Loucy (cell line): Measurements from ENCODE around the gene LY6G5B.

Source experiments
- H2AFZ ChIP-seq: fragments of 200-600 bp; sonication (generic); 2 replicates; pipeline ENCODE4 v1.6.0; 2016; ENCODE audit warnings: antibody characterized with exemption, mild to moderate bottlenecking, low read length, moderate library complexity
- H3F3A ChIP-seq: fragments of 200-600 bp; 2 replicates; pipeline ENCODE4 v1.6.0; 2016; ENCODE audit warnings: antibody characterized with exemption, low read depth, mild to moderate bottlenecking
- H3K27me3 ChIP-seq: fragments of 200-600 bp; sonication (generic); 2 replicates; pipeline ENCODE4 v1.6.1; 2014; ENCODE audit warnings: low read length, mild to moderate bottlenecking; ENCODE audit not compliant: insufficient read depth, poor library complexity, severe bottlenecking
- H3K36me3 ChIP-seq: fragments of 200-600 bp; sonication (generic); 2 replicates; pipeline ENCODE4 v1.6.1; 2016; ENCODE audit warnings: low read length; ENCODE audit not compliant: insufficient read depth
- H3K4me1 ChIP-seq: fragments of 200-600 bp; sonication (generic); 2 replicates; pipeline ENCODE4 v1.5.1; 2014; ENCODE audit warnings: low read length, mild to moderate bottlenecking; ENCODE audit not compliant: insufficient read depth, poor library complexity, severe bottlenecking
- H3K4me2 ChIP-seq: fragments of 200-600 bp; sonication (generic); 2 replicates; pipeline ENCODE4 v1.6.0; 2014; ENCODE audit warnings: antibody characterized with exemption, low read length, low read depth, mild to moderate bottlenecking; ENCODE audit not compliant: poor library complexity, severe bottlenecking
- H3K4me3 ChIP-seq: fragments of 200-600 bp; sonication (generic); 2 replicates; pipeline ENCODE4 v1.5.1; 2014; ENCODE audit warnings: low read length, mild to moderate bottlenecking, mixed read lengths; ENCODE audit not compliant: poor library complexity, severe bottlenecking
- H3K79me2 ChIP-seq: fragments of 200-600 bp; sonication (generic); 2 replicates; pipeline ENCODE4 v1.6.1; 2014; ENCODE audit warnings: low read length; ENCODE audit not compliant: insufficient read depth
- H3K9ac ChIP-seq: fragments of 200-600 bp; sonication (generic); 2 replicates; pipeline ENCODE4 v1.6.0; 2014; ENCODE audit warnings: mild to moderate bottlenecking, low read depth, low read length, moderate library complexity; ENCODE audit not compliant: poor library complexity, severe bottlenecking
- H3K9me2 ChIP-seq: fragments of 200-600 bp; sonication (generic); replicated peaks from 2 replicates; pipeline ENCODE4 v1.6.1; 2016; ENCODE audit warnings: low read depth, low read length, mixed read lengths
- H3K9me3 ChIP-seq: fragments of 200-600 bp; sonication (generic); 2 replicates; pipeline ENCODE4 v1.6.1; 2014; ENCODE audit warnings: mild to moderate bottlenecking, antibody characterized with exemption, low read length, low read depth; ENCODE audit not compliant: insufficient read depth
- H4K20me1 ChIP-seq: fragments of 200-600 bp; sonication (generic); 2 replicates; pipeline ENCODE4 v1.6.0; 2014; ENCODE audit warnings: antibody characterized with exemption, low read length, mild to moderate bottlenecking; ENCODE audit not compliant: insufficient read depth, poor library complexity, severe bottlenecking
- EZH2phosphoT487 ChIP-seq: fragments of 200-600 bp; IDR thresholded peaks from 2 replicates; pipeline ENCODE4 v1.6.1; 2018; ENCODE audit warnings: antibody characterized with exemption, mild to moderate bottlenecking, moderate library complexity, borderline replicate concordance
- TF ChIP-seq, protein P1 (sequence below): fragments of 200-600 bp; sonication (generic); conservative IDR thresholded peaks from 2 replicates; pipeline ENCODE4 v1.5.1; 2014; ENCODE audit warnings: mild to moderate bottlenecking, antibody characterized with exemption, low read length

Gene LY6G5B

DNA sequence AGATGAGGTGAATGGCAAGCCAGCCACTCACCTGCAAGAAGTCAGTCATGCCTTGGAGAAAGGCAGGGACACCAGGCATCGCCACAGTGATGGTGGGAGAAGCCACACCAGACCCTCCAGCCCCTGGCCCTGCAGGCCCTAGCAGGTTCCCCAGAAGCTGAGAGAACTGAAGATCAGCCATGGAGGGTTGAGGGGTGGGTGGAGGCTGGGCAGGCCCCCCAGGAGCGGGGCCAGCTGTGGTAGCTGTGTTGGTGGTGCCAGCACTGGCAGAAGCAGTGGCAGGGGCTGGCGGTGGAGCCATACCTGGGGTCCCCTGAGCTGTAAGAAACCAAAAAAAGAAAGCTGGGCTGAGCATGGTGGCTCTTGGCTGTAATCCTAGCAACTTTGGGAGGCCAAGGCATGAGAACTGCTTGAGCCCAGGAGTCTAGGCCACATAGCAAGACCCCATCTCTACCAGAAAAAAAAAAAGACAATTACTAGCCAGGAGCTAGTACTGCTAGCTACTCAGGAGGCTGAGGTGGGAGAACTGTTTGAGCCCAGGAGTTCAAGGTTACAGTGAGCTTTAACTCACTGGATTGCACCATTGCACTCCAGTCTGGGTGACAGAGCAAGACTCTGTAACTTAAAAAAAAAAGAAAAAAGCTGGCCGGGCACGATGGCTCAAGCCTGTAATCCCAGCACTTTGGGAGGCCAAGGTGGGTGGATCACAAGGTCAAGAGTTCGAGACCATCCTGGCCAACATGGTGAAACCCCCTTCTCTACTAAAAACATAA is 26.8 kb upstream of the LY6G5B start:
- Histone ChIP-seq H3K36me3 (peaks cover 91% of the 10 kb centered on the region; the same call in 1 of the 2 replicates), H3K4me1 (no peaks in the 10 kb centered on the region)
- no peak for TF ChIP-seq EZH2phosphoT487
- TF ChIP-seq, protein P1, sequence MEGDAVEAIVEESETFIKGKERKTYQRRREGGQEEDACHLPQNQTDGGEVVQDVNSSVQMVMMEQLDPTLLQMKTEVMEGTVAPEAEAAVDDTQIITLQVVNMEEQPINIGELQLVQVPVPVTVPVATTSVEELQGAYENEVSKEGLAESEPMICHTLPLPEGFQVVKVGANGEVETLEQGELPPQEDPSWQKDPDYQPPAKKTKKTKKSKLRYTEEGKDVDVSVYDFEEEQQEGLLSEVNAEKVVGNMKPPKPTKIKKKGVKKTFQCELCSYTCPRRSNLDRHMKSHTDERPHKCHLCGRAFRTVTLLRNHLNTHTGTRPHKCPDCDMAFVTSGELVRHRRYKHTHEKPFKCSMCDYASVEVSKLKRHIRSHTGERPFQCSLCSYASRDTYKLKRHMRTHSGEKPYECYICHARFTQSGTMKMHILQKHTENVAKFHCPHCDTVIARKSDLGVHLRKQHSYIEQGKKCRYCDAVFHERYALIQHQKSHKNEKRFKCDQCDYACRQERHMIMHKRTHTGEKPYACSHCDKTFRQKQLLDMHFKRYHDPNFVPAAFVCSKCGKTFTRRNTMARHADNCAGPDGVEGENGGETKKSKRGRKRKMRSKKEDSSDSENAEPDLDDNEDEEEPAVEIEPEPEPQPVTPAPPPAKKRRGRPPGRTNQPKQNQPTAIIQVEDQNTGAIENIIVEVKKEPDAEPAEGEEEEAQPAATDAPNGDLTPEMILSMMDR: no peak

DNA sequence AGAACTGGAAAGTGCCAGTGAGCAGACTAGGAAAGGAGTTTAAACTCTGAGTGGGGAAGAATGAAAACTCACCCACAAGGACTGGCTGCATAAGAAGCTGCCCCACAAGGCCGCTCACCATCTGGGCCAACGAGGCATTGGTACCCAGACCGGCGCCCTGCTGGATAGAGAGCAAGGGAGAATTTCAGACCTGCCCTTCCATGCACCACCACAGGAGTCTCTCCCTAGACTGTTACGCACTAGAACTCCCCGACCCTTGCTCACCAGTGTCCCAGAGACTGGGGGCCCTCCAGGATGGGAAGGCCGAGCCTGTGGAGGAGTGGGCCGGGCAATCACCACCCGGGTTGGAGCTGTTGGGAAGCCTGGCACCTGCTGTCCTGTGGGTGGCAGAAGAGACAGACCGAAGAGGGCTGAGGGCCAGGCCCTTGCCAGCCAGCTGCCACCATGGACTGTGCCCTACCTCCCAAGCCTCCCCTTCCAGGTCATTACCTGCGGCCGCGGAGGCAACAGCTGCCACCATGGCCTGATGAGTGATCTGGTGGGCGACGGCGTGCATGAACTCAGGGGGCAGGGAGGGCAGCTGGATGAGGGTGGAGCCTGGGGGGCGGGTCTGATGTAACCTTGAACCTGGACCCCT is 25.8 kb upstream of the LY6G5B start:
- no peak overlapping the region for H3K4me2 ChIP-seq
- H3K79me2 ChIP-seq: peaks cover 32% of the 10 kb centered on the region
- peaks cover 94% of the 10 kb centered on the region; the same call in 1 of the 2 replicates for H3K36me3 ChIP-seq
- H3F3A ChIP-seq: peaks cover 6% of the 10 kb centered on the region; the same call in 1 of the 2 replicates
- no peak overlapping the region for H2AFZ ChIP-seq
- no peaks in the 10 kb centered on the region for H3K9me2 ChIP-seq
- no peaks in the 10 kb centered on the region for H3K9me3 ChIP-seq
- H3K9ac ChIP-seq: no peak overlapping the region
- no peak overlapping the region for H3K4me3 ChIP-seq
- no peaks in the 10 kb centered on the region for H3K27me3 ChIP-seq
- peaks cover 12% of the 10 kb centered on the region for H4K20me1 ChIP-seq
- no peaks in the 10 kb centered on the region for H3K4me1 ChIP-seq
- TF ChIP-seq EZH2phosphoT487: no peak
- TF ChIP-seq, protein P1: no peak; the same call in 1 of the 2 replicates

More for the DNA sequence above, 26.8 kb upstream of the LY6G5B start:
- Histone ChIP-seq H3K9ac (no peak overlapping the region), H3K27me3 (no peaks in the 10 kb centered on the region), H3K9me3 (no peaks in the 10 kb centered on the region), H4K20me1 (peaks cover 8% of the 10 kb centered on the region), H2AFZ (no peak overlapping the region), H3K4me3 (no peak overlapping the region), H3K9me2 (no peaks in the 10 kb centered on the region), H3K79me2 (peaks cover 22% of the 10 kb centered on the region; the same call in 1 of the 2 replicates), H3F3A (peaks cover 10% of the 10 kb centered on the region; the same call in 1 of the 2 replicates), H3K4me2 (no peak overlapping the region)

DNA sequence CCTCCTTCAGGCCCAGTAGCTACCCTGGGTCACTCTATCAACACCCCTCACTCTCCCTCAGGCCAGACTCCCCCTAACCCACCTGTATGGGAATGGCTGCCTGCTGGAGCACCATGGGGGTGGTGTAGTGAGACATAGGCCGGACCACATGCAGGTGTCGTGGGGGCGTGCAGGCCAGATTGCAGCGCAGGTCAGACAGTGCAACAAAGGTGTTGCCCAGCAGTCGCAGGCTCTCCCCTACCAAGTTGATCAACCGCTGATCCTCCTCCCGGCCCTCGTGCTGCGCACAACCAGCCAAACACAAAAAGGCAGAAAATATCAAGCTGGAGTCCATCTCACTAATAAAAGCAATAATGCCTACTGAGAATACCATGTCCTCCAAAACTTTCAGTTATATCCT is 24.5 kb upstream of the LY6G5B start:
- no peak overlapping the region for H3K4me2 ChIP-seq
- H4K20me1 ChIP-seq: peaks cover 22% of the 10 kb centered on the region
- peaks cover 92% of the 10 kb centered on the region; the same call in 1 of the 2 replicates for H3K36me3 ChIP-seq
- H3F3A ChIP-seq: no peaks in the 10 kb centered on the region
- no peak overlapping the region for H3K4me3 ChIP-seq
- no peak overlapping the region for H2AFZ ChIP-seq
- peaks cover 2% of the 10 kb centered on the region for H3K4me1 ChIP-seq
- TF ChIP-seq, protein P1: no peak
- TF ChIP-seq EZH2phosphoT487: no peak
- H3K9ac ChIP-seq: no peak overlapping the region
- H3K9me2 ChIP-seq: no peaks in the 10 kb centered on the region
- no peaks in the 10 kb centered on the region for H3K9me3 ChIP-seq
- peaks cover 45% of the 10 kb centered on the region for H3K79me2 ChIP-seq
- no peaks in the 10 kb centered on the region for H3K27me3 ChIP-seq
